B cell (primary cell): Measurements from ENCODE around the gene CCDC81.

Experiments used
- EZH2 ChIP-seq: IDR thresholded peaks from 2 replicates; pipeline ENCODE4 v1.6.1; 2012; ENCODE audit warnings: borderline replicate concordance, low read depth, mild to moderate bottlenecking, moderate library complexity, low read length; ENCODE audit not compliant: insufficient read depth, poor library complexity, severe bottlenecking
- TF ChIP-seq, protein P1 (sequence below): fragments of 200-600 bp; IDR thresholded peaks from one replicate; pipeline ENCODE4 v1.8.0; 2022; ENCODE audit warnings: antibody characterized with exemption, mild to moderate bottlenecking

DNA sequence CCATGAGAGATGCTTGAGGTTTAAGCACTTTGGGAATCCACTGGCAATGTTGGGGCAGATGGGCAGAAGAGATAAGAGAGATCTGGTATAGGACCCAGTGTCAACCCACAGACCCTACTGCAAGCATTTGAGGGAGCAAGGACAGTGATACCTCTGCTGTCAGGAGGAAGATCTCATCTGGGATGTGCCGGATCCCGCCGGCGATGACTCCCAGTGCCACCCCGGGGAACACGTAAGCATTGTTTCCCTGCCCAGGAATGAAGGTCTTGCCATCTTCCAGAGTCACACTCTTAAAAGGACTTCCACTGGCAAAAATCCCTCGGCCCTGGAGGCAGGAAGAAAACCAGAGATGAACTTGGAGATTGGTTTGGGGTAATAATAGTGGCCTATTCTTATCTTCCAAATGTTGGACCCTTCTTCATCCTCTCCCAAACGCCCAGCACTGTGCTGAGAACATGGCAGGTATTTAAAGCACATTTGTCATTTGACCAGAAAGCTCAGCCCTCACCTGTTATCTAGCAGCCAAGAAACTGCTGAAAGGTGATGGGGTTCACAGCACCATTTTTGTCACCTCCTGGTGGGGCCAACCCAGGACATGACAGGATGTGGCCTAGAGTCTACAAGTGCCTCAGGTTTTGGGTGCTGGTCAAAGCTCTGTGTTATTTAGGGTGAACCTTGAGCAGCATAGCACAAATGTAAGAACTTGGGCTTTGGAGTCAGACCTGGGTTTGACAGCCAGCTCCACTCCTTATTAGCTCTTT lies 71.7 kb downstream of the CCDC81 start:
- TF ChIP-seq, protein P1, sequence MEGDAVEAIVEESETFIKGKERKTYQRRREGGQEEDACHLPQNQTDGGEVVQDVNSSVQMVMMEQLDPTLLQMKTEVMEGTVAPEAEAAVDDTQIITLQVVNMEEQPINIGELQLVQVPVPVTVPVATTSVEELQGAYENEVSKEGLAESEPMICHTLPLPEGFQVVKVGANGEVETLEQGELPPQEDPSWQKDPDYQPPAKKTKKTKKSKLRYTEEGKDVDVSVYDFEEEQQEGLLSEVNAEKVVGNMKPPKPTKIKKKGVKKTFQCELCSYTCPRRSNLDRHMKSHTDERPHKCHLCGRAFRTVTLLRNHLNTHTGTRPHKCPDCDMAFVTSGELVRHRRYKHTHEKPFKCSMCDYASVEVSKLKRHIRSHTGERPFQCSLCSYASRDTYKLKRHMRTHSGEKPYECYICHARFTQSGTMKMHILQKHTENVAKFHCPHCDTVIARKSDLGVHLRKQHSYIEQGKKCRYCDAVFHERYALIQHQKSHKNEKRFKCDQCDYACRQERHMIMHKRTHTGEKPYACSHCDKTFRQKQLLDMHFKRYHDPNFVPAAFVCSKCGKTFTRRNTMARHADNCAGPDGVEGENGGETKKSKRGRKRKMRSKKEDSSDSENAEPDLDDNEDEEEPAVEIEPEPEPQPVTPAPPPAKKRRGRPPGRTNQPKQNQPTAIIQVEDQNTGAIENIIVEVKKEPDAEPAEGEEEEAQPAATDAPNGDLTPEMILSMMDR = no peak
- TF ChIP-seq EZH2 = no peak
